MG63 (cell line): ENCODE data around the gene BARHL2. TPM values are rescaled to one million over a fixed set of nuclear protein-coding genes. Genes with fewer than 3 reads are reported as not detected.

Source experiments
- DNase-seq: peaks from one replicate; pipeline ENCODE4 v3.0.0-alpha.2; 2020
- H3K27me3 ChIP-seq: fragments of 250-450 bp; sonication (Bioruptor Pico); 2 replicates; pipeline ENCODE4 v1.5.1; 2020; ENCODE audit warnings: mild to moderate bottlenecking, moderate library complexity
- H3K36me3 ChIP-seq: fragments of 250-450 bp; sonication (Bioruptor Pico); 2 replicates; pipeline ENCODE4 v1.5.1; 2020; ENCODE audit warnings: mild to moderate bottlenecking, moderate library complexity
- H3K4me3 ChIP-seq: fragments of 250-450 bp; sonication (Bioruptor Pico); 2 replicates; pipeline ENCODE4 v1.5.1; 2020; ENCODE audit warnings: mild to moderate bottlenecking, moderate library complexity
- H3K9me3 ChIP-seq: fragments of 250-450 bp; sonication (Bioruptor Pico); 2 replicates; pipeline ENCODE4 v1.5.1; 2020; ENCODE audit warnings: mild to moderate bottlenecking, moderate library complexity
- total RNA-seq: library from RNA; depleted of rRNA; stranded (reverse); fragments of >200 nt; shearing (Covaris generic); gene quantifications from 2 replicates; pipeline ENCODE4 v1.2.3, GENCODE V29; 2014; ENCODE audit warnings: low replicate concordance

BARHL2 gene
- total RNA-seq, 1 experiment from 2014 or later: not detected

DNA sequence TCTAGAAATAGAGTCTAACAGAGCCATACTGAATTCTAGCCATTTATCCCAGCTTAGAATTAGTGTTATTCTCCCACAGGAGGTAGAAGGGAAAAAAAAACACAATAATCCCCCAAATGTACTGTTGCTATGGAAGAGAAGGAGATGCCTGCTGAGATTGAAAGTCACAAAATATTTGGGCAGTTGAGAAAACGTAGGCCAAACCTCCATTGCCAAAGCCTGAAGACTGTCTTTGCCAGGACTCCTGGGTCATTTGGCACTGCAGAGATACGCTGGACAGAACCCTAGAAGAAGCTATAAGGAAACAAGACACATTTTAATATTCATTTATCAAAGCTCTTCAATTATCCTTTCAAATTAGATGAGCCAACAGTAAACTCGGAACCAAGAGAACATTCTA, 22.3 kb downstream of the BARHL2 start:
- peaks cover 5% of the 10 kb centered on the region; the same call in 1 of the 2 replicates for H3K27me3 ChIP-seq
- no peak for DNase-seq

DNA sequence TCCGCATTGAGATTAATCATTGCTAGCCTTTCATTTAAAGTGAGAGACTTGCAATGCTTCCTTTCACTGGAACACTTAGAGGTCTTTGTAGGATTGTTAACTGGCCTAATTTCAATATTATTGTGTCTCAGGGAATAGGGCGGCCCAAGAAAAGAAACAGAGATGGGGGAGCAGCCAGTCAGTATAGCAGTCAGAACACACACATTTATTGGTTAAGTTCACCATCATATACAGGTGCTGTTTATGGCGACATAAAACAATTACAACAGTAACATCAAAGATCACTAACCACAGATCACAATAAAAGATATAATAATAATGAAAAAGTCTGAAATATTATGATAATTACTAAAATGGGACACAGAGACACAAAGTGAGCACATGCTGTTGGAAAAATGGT, 29.4 kb downstream of the BARHL2 start:
- no peak for DNase-seq
- Histone ChIP-seq H3K36me3 (no peaks in the 10 kb centered on the region), H3K4me3 (no peak overlapping the region), H3K9me3 (no peaks in the 10 kb centered on the region), H3K27me3 (no peaks in the 10 kb centered on the region)

More for the DNA sequence above, 22.3 kb downstream of the BARHL2 start:
- H3K36me3 ChIP-seq: no peaks in the 10 kb centered on the region
- no peaks in the 10 kb centered on the region for H3K9me3 ChIP-seq
- no peak overlapping the region for H3K4me3 ChIP-seq

DNA sequence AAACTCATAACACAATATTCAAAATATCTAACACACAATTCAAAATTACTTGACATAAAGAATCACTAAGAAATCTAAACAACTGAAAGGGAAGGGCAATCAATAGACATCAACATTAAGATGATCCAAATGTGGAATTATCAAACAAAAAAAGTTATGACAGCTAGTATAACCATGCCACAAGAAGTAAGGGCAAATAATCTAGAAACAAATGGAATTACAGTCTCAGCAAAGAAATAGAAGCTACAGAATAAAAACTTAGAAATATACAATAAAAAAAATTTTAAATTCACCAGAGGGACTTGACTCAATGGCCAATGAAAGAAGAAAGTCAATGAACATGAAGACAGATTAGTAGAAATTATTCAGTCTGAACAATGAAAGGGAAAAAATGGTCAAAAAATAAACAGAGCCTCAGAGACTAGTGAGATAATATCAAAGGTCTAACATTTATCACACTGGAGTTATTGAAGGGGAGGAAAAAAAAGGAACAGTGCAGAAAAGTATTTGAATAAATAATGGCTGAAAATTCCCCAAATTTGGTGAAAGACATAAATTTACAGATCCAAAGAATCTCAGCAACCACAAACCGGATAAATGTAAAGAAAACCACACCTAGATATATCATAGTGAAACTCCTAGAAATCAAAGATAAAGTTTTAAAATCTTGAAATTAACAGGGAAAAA, 41.8 kb downstream of the BARHL2 start:
- DNase-seq: no peak
- no peak overlapping the region for H3K4me3 ChIP-seq
- H3K9me3 ChIP-seq: no peaks in the 10 kb centered on the region
- no peaks in the 10 kb centered on the region for H3K27me3 ChIP-seq
- H3K36me3 ChIP-seq: no peaks in the 10 kb centered on the region

- DNase-seq: no peak
- Histone ChIP-seq H3K4me3 (no peak overlapping the region), H3K27me3 (no peaks in the 10 kb centered on the region), H3K36me3 (no peaks in the 10 kb centered on the region), H3K9me3 (no peaks in the 10 kb centered on the region)
These were observed 45.4 kb downstream of the BARHL2 start for GRCh38 chr1:90671741-90672140.

- H3K27me3 ChIP-seq: no peaks in the 10 kb centered on the region
- H3K9me3 ChIP-seq: no peaks in the 10 kb centered on the region
- DNase-seq: no peak
- no peaks in the 10 kb centered on the region for H3K36me3 ChIP-seq
- H3K4me3 ChIP-seq: no peak overlapping the region
These were observed 45.9 kb downstream of the BARHL2 start for GRCh38 chr1:90671251-90671650.
